Measurements from ENCODE around the gene SMYD3. TPM values are rescaled to one million over a fixed set of nuclear protein-coding genes. Genes with fewer than 3 reads are reported as not detected.

SMYD3 gene
- total and polyA plus RNA-seq, 2 donors (not counting 3 experiments of a cell fraction or from before 2014, with no cell fraction given) = 16.0 to 32.1 TPM

GRCh38 chr1:246550402-246550801 lies 43.3 kb upstream of the SMYD3 start:
- dilution Hi-C loops (cut with MboI; ENCODE audit: extremely low pct_ligation_motif_present, low sequenced_read_pairs) = no loop called here
- DNase-seq (ENCODE audit: low read depth, low spot score) = no peak
- BruUV-seq (replicated peaks) = no TSS peak
- CTCF ChIA-PET = no interaction called here
- H3K27ac ChIP-seq (ENCODE audit: insufficient read depth, low read depth, low read length) = no peak overlapping the region
- peaks cover 2 to 17% of the 10 kb centered on the region in 2 experiments for H3K36me3 ChIP-seq (ENCODE audit: control insufficient read depth in 2 of 2, extremely low read depth in 1 of 2, insufficient read depth in 2 of 2, low read length in 2 of 2)
- H3K9me1 ChIP-seq (replicated peaks; ENCODE audit: control insufficient read depth, extremely low read depth, insufficient read depth, low read length) = no peaks in the 10 kb centered on the region
- TF ChIP-seq CTCF (IDR thresholded peaks at IDR 0.05; ENCODE audit: extremely low read depth in 1 of 2, insufficient read depth in 1 of 2, low read depth in 1 of 2, low read length in 2 of 2) (no peak), POLR2A (IDR thresholded peaks at IDR 0.05; ENCODE audit: low read depth, low read length) (no peak), EZH2 (IDR thresholded peaks at IDR 0.05; ENCODE audit: borderline replicate concordance, low read depth, low read length, severe bottlenecking) (no peak), POLR2AphosphoS5 (IDR thresholded peaks at IDR 0.05; ENCODE audit: insufficient read depth, low read depth, low read length) (no peak), MAX (IDR thresholded peaks at IDR 0.05; ENCODE audit: insufficient read depth, insufficient read length) (no peak)
- no peaks in the 10 kb centered on the region for H3K9me3 ChIP-seq (replicated peaks; ENCODE audit: control insufficient read depth, insufficient read depth, low read length)
- H2AFZ ChIP-seq (ENCODE audit: low read depth, low read length) = no peak overlapping the region
- peaks cover 9% of the 10 kb centered on the region for H3K79me2 ChIP-seq (ENCODE audit: control insufficient read depth, insufficient read depth, low read length)
- FAIRE-seq = no peak
- no peaks in the 10 kb centered on the region for H4K20me1 ChIP-seq (replicated peaks; ENCODE audit: control insufficient read depth, extremely low read depth, insufficient read depth, low read length)
- POLR2A ChIA-PET = no interaction called here
- H3K4me3 ChIP-seq (replicated peaks in 1 of 3; ENCODE audit: insufficient read depth in 1 of 3, low read depth in 1 of 3, low read length in 3 of 3) = no peak overlapping the region
- H3K27me3 ChIP-seq (ENCODE audit: control insufficient read depth in 2 of 2, insufficient read depth in 2 of 2, low read length in 2 of 2) = no peaks in the 10 kb centered on the region
- no peak overlapping the region for H3K4me2 ChIP-seq (ENCODE audit: insufficient read depth, low read length)
- H3K4me1 ChIP-seq (ENCODE audit: control insufficient read depth, extremely low read depth, insufficient read depth, low read length) = no peaks in the 10 kb centered on the region
- intact Hi-C loops (cut with micrococcal nuclease) = no loop called here
- no peak overlapping the region for H3K9ac ChIP-seq (replicated peaks; ENCODE audit: extremely low read depth, insufficient read depth, low read length)

DNA sequence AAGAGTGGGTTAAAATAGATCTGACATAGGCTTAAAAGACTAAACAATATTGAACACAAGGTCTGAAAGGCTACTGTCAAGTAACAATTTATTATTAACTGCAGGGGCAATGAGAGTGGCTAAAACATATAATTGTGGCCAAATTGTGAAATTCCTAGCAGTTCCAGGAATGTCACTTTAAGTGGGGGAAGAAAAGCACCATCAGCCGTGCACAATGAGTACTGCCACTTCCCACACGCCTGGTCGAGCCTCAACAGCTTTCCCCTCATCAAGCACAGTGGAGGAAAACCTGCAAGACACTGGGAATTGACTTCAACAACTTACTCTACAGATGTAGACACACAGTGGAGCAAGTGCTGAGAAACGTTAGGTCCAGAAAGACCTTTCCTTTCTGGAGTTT lies 42.6 kb upstream of the SMYD3 start:
- Histone ChIP-seq H3K4me2 (ENCODE audit: insufficient read depth, low read length) (no peak overlapping the region), H2AFZ (ENCODE audit: low read depth, low read length) (no peak overlapping the region), H3K9ac (replicated peaks; ENCODE audit: extremely low read depth, insufficient read depth, low read length) (no peak overlapping the region), H3K79me2 (ENCODE audit: control insufficient read depth, insufficient read depth, low read length) (peaks cover 9% of the 10 kb centered on the region), H3K4me3 (replicated peaks in 1 of 3; ENCODE audit: insufficient read depth in 1 of 3, low read depth in 1 of 3, low read length in 3 of 3) (no peak overlapping the region), H4K20me1 (replicated peaks; ENCODE audit: control insufficient read depth, extremely low read depth, insufficient read depth, low read length) (no peaks in the 10 kb centered on the region), H3K9me1 (replicated peaks; ENCODE audit: control insufficient read depth, extremely low read depth, insufficient read depth, low read length) (no peaks in the 10 kb centered on the region), H3K36me3 (ENCODE audit: control insufficient read depth in 2 of 2, extremely low read depth in 1 of 2, insufficient read depth in 2 of 2, low read length in 2 of 2) (peaks cover 2 to 15% of the 10 kb centered on the region in 2 experiments), H3K4me1 (ENCODE audit: control insufficient read depth, extremely low read depth, insufficient read depth, low read length) (no peaks in the 10 kb centered on the region), H3K27ac (ENCODE audit: insufficient read depth, low read depth, low read length) (no peak overlapping the region), H3K9me3 (replicated peaks; ENCODE audit: control insufficient read depth, insufficient read depth, low read length) (no peaks in the 10 kb centered on the region), H3K27me3 (ENCODE audit: control insufficient read depth in 2 of 2, insufficient read depth in 2 of 2, low read length in 2 of 2) (no peaks in the 10 kb centered on the region)
- POLR2A ChIA-PET = no interaction called here
- DNase-seq (ENCODE audit: low read depth, low spot score) (no peak), FAIRE-seq (no peak)
- CTCF ChIA-PET = no interaction called here
- intact Hi-C loops (cut with micrococcal nuclease) = no loop called here
- TF ChIP-seq CTCF (IDR thresholded peaks at IDR 0.05; ENCODE audit: extremely low read depth in 1 of 2, insufficient read depth in 1 of 2, low read depth in 1 of 2, low read length in 2 of 2) (no peak), FOS (IDR thresholded peaks at IDR 0.05; ENCODE audit: borderline replicate concordance, insufficient read depth, low read length) (no peak), GATA2 (IDR thresholded peaks at IDR 0.05; ENCODE audit: insufficient read depth, insufficient read length, low read depth, low read length) (no peak), MAX (IDR thresholded peaks at IDR 0.05; ENCODE audit: insufficient read depth, insufficient read length) (no peak), MYC (IDR thresholded peaks at IDR 0.05; ENCODE audit: low read depth, low read length) (no peak), JUN (IDR thresholded peaks at IDR 0.05; ENCODE audit: borderline replicate concordance, insufficient read depth, insufficient read length, low read depth) (no peak), POLR2AphosphoS5 (IDR thresholded peaks at IDR 0.05; ENCODE audit: insufficient read depth, low read depth, low read length) (no peak), EZH2 (IDR thresholded peaks at IDR 0.05; ENCODE audit: borderline replicate concordance, low read depth, low read length, severe bottlenecking) (no peak), POLR2A (IDR thresholded peaks at IDR 0.05; ENCODE audit: low read depth, low read length) (no peak)
- dilution Hi-C loops (cut with MboI; ENCODE audit: extremely low pct_ligation_motif_present, low sequenced_read_pairs) = no loop called here
- no TSS peak for BruUV-seq (replicated peaks)
